Mesodermal cell (in vitro differentiated cells): Measurements from ENCODE around the gene DIPK2B.

Source experiments
- H3K27ac ChIP-seq: 2 replicates; pipeline ENCODE4 v1.7.0; 2013; ENCODE audit warnings: mild to moderate bottlenecking, low read depth, low read length, moderate library complexity; ENCODE audit not compliant: severe bottlenecking
- H3K36me3 ChIP-seq: 2 replicates; pipeline ENCODE4 v1.7.1; 2013; ENCODE audit warnings: mild to moderate bottlenecking, low read length, moderate library complexity; ENCODE audit not compliant: control insufficient read depth, insufficient read depth
- H3K4me1 ChIP-seq: one replicate; pipeline ENCODE4 v1.7.1; 2013; ENCODE audit warnings: mild to moderate bottlenecking, low read length; ENCODE audit not compliant: insufficient read depth, control insufficient read depth, poor library complexity, severe bottlenecking
- H3K4me3 ChIP-seq: 2 replicates; pipeline ENCODE4 v1.7.0; 2013; ENCODE audit warnings: low read length, control low read depth, mild to moderate bottlenecking; ENCODE audit not compliant: insufficient read depth, poor library complexity, severe bottlenecking; ENCODE audit errors: extremely low read depth
- H3K9me3 ChIP-seq: 2 replicates; pipeline ENCODE4 v1.7.1; 2013; ENCODE audit warnings: mild to moderate bottlenecking, low read length, moderate library complexity; ENCODE audit not compliant: control insufficient read depth
- WGBS, 2 experiments: methylation state at CpG; one replicate each; pipeline ENCODE4 v1.1.5; 2013; ENCODE audit warnings: missing lambda C conversion rate in 2 of 2; ENCODE audit not compliant: insufficient coverage in 2 of 2; 5-methylcytosine and 5-hydroxymethylcytosine counted together

DIPK2B gene

GRCh38 chrX:45164021-45164621 lies 36.6 kb downstream of the DIPK2B start:
- Histone ChIP-seq H3K4me1 (no peaks in the 10 kb centered on the region), H3K36me3 (no peaks in the 10 kb centered on the region), H3K4me3 (no peak overlapping the region), H3K27ac (no peak overlapping the region), H3K9me3 (no peaks in the 10 kb centered on the region)
- WGBS, 2 experiments = no CpG with 5 or more reads among the region's 1 CpG

GRCh38 chrX:45157647-45158046 lies 43.0 kb downstream of the DIPK2B start:
- WGBS, 2 experiments = no CpG with 5 or more reads among the region's 22 CpGs
- no peaks in the 10 kb centered on the region for H3K4me1 ChIP-seq
- no peak overlapping the region for H3K4me3 ChIP-seq
- no peaks in the 10 kb centered on the region for H3K36me3 ChIP-seq
- no peaks in the 10 kb centered on the region for H3K9me3 ChIP-seq
- no peak overlapping the region for H3K27ac ChIP-seq

- H3K36me3 ChIP-seq = no peaks in the 10 kb centered on the region
- no peak overlapping the region for H3K27ac ChIP-seq
- no peaks in the 10 kb centered on the region for H3K9me3 ChIP-seq
- no peak overlapping the region for H3K4me3 ChIP-seq
- H3K4me1 ChIP-seq = no peaks in the 10 kb centered on the region
These were observed 46.2 kb downstream of the DIPK2B start for GRCh38 chrX:45154462-45154861.

- no peak overlapping the region for H3K27ac ChIP-seq
- H3K4me3 ChIP-seq = no peak overlapping the region
- H3K9me3 ChIP-seq = no peaks in the 10 kb centered on the region
- 88% methylated on average over 1 of the region's 4 CpGs; no CpG with 5 or more reads in 1 of the 2 experiments for WGBS, 2 experiments
- no peaks in the 10 kb centered on the region for H3K36me3 ChIP-seq
- H3K4me1 ChIP-seq = no peaks in the 10 kb centered on the region
These were observed 46.7 kb downstream of the DIPK2B start for GRCh38 chrX:45154033-45154360.
